Measurements from ENCODE around the gene SGMS1.
"Not testable (repeated sequence)": the region's sequence is repeated elsewhere in the genome, so short reads cannot be mapped to it uniquely, and the experiment has no call there.

The SGMS1 gene

GRCh38 chr10:50501478-50501877 lies 122.3 kb downstream of the SGMS1 start:
- DNase-seq: no peak

- no peak for DNase-seq
Observed at GRCh38 chr10:50498465-50498864, 125.3 kb downstream of the SGMS1 start.

GRCh38 chr10:50497758-50498157 lies 126.0 kb downstream of the SGMS1 start:
- no peak for DNase-seq

GRCh38 chr10:50496228-50496627 lies 127.5 kb downstream of the SGMS1 start:
- no peak for DNase-seq

- no peak for DNase-seq
Observed at GRCh38 chr10:50490241-50490640, 133.5 kb downstream of the SGMS1 start.

GRCh38 chr10:50484550-50484949 lies 139.2 kb downstream of the SGMS1 start:
- DNase-seq: not testable (repeated sequence)

- DNase-seq: no peak
Observed at GRCh38 chr10:50480054-50481007, 143.4 kb downstream of the SGMS1 start.

- DNase-seq: no peak
Observed at GRCh38 chr10:50477287-50478203, 146.2 kb downstream of the SGMS1 start.

- DNase-seq: no peak
Observed at GRCh38 chr10:50473756-50474155, 150.0 kb downstream of the SGMS1 start.

GRCh38 chr10:50472914-50473313 lies 150.8 kb downstream of the SGMS1 start:
- DNase-seq: no peak

- no peak for DNase-seq
Observed at GRCh38 chr10:50471583-50471975, 152.2 kb downstream of the SGMS1 start.

GRCh38 chr10:50470798-50471582 lies 152.8 kb downstream of the SGMS1 start:
- DNase-seq: no peak

- no peak for DNase-seq
Observed at GRCh38 chr10:50470345-50470744, 153.4 kb downstream of the SGMS1 start.

GRCh38 chr10:50469778-50470193 lies 154.0 kb downstream of the SGMS1 start:
- no peak for DNase-seq

- no peak for DNase-seq
Observed at GRCh38 chr10:50469288-50469687, 154.5 kb downstream of the SGMS1 start.

- DNase-seq: no peak
Observed at GRCh38 chr10:50467209-50467608, 156.5 kb downstream of the SGMS1 start.

- no peak for DNase-seq
Observed at GRCh38 chr10:50464004-50464409, 159.7 kb downstream of the SGMS1 start.

GRCh38 chr10:50461834-50462233 lies 161.9 kb downstream of the SGMS1 start:
- no peak for DNase-seq

GRCh38 chr10:50461123-50461522 lies 162.6 kb downstream of the SGMS1 start:
- DNase-seq: no peak

- no peak for DNase-seq
Observed at GRCh38 chr10:50456719-50457118, 167.0 kb downstream of the SGMS1 start.

GRCh38 chr10:50453940-50454339 lies 169.8 kb downstream of the SGMS1 start:
- DNase-seq: no peak

- no peak for DNase-seq
Observed at GRCh38 chr10:50452603-50453002, 171.2 kb downstream of the SGMS1 start.

- no peak for DNase-seq
Observed at GRCh38 chr10:50447691-50448090, 176.1 kb downstream of the SGMS1 start.
